ENCODE measurements around the gene ECE2.
"Not testable (repeated sequence)": the region's sequence is repeated elsewhere in the genome, so short reads cannot be mapped to it uniquely, and the experiment has no call there.

ECE2 gene

GRCh38 chr3:184336547-184337398, 61.0 kb downstream of the ECE2 start:
- no peak for DNase-seq (ENCODE audit: low read depth in 2 of 2)

GRCh38 chr3:184337399-184337714, 61.5 kb downstream of the ECE2 start, which contains the start of gene FAM131A:
TSS of gene FAM131A (plus strand) at chr3:184337600. CDS start at chr3:184337631, 31 bp downstream.
- no peak for DNase-seq (ENCODE audit: low read depth in 2 of 2)

GRCh38 chr3:184337981-184338380, 62.2 kb downstream of the ECE2 start:
- no peak for DNase-seq (ENCODE audit: low read depth in 2 of 2)

- no peak for DNase-seq (ENCODE audit: low read depth in 2 of 2)
These were observed 62.7 kb downstream of the ECE2 start for GRCh38 chr3:184338511-184338945.

- no peak for DNase-seq (ENCODE audit: low read depth in 2 of 2)
These were observed 63.2 kb downstream of the ECE2 start for GRCh38 chr3:184339001-184339400.

GRCh38 chr3:184339451-184340135, 63.8 kb downstream of the ECE2 start:
- not testable (repeated sequence) for DNase-seq (ENCODE audit: low read depth in 2 of 2)

- no peak for DNase-seq (ENCODE audit: low read depth in 2 of 2)
These were observed 66.1 kb downstream of the ECE2 start for GRCh38 chr3:184341925-184342324.

All from stimulated activated CD8-positive, alpha-beta memory T cell treated with anti-CD3 and anti-CD28 coated beads, Interleukin-15, amount 100 ng/mL, for 4 hours (primary cell).